ENCODE measurements around the gene PHF10. TPM values are rescaled to one million over a fixed set of nuclear protein-coding genes. Genes with fewer than 3 reads are reported as not detected.

PHF10 gene
- total RNA-seq, 3 donors from 2014 or later: 50.1 to 79.2 (median 61.6) TPM

GRCh38 chr6:169745405-169745804, 21.1 kb upstream of the PHF10 start:
- DNase-seq (ENCODE audit: low spot score in 2 of 2): no peak
- TF ChIP-seq POLR2A (IDR thresholded peaks at IDR 0.05) (no peak), POLR2AphosphoS5 (IDR thresholded peaks at IDR 0.05) (no peak), CTCF (IDR thresholded peaks at IDR 0.05) (no peak)
- Histone ChIP-seq H3K4me1 (peaks cover 0 to 9% of the 10 kb centered on the region in 2 donors), H3K27me3 (no peaks in the 10 kb centered on the region), H3K9me3 (no peaks in the 10 kb centered on the region), H3K36me3 (no peaks in the 10 kb centered on the region), H3K27ac (no peak overlapping the region), H3K4me3 (no peak overlapping the region)
- intact Hi-C loops (cut with DNase I; ENCODE audit: low total_unique reads): no loop called here

- H3K4me3 ChIP-seq: no peak overlapping the region
- H3K27me3 ChIP-seq: no peaks in the 10 kb centered on the region
- no peaks in the 10 kb centered on the region for H3K4me1 ChIP-seq
- H3K9me3 ChIP-seq: no peaks in the 10 kb centered on the region
- intact Hi-C loops (cut with DNase I; ENCODE audit: low total_unique reads): no loop called here
- no peak for DNase-seq (ENCODE audit: low spot score in 2 of 2)
- TF ChIP-seq POLR2AphosphoS5 (IDR thresholded peaks at IDR 0.05) (no peak), CTCF (IDR thresholded peaks at IDR 0.05) (no peak), POLR2A (IDR thresholded peaks at IDR 0.05) (no peak)
- H3K36me3 ChIP-seq: no peaks in the 10 kb centered on the region
- no peak overlapping the region for H3K27ac ChIP-seq
These were observed 17.0 kb upstream of the PHF10 start for GRCh38 chr6:169741344-169741743.

DNA sequence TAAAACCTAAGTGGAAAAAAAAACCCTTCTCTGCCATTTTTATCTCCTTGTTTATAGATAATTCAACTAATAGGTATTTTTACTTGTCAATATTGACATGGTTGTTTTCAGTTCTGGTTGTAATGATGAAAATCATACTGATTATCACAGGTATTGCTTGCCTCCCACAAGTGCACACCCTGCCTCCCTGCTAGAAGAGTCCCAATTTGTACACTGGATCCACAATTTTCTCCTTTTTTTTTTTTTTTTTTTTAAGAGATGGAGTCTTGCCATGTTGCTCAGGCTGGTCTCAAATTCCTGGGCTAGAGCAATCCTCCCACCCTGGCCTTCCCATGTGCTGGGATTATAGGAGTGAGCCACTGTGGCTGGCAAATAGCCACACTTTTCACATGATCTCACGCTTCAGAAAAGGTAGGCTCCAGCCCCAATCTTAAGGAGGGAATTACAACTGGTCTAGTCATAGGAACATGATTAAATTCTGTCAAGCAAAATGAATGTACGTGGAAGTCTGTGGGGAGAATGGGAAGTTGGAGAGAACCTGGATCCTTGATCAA, 14.8 kb upstream of the PHF10 start:
- no peak for TF ChIP-seq POLR2A (IDR thresholded peaks at IDR 0.05)
- no peak for TF ChIP-seq POLR2AphosphoS5 (IDR thresholded peaks at IDR 0.05)
- no peak for TF ChIP-seq CTCF (IDR thresholded peaks at IDR 0.05)
- Histone ChIP-seq H3K27ac (no peak overlapping the region), H3K27me3 (no peaks in the 10 kb centered on the region), H3K4me3 (no peak overlapping the region), H3K4me1 (no peaks in the 10 kb centered on the region), H3K9me3 (no peaks in the 10 kb centered on the region), H3K36me3 (no peaks in the 10 kb centered on the region)
- no peak for DNase-seq (ENCODE audit: low spot score in 2 of 2)
- intact Hi-C loops (cut with DNase I; ENCODE audit: low total_unique reads): no loop called here

DNA sequence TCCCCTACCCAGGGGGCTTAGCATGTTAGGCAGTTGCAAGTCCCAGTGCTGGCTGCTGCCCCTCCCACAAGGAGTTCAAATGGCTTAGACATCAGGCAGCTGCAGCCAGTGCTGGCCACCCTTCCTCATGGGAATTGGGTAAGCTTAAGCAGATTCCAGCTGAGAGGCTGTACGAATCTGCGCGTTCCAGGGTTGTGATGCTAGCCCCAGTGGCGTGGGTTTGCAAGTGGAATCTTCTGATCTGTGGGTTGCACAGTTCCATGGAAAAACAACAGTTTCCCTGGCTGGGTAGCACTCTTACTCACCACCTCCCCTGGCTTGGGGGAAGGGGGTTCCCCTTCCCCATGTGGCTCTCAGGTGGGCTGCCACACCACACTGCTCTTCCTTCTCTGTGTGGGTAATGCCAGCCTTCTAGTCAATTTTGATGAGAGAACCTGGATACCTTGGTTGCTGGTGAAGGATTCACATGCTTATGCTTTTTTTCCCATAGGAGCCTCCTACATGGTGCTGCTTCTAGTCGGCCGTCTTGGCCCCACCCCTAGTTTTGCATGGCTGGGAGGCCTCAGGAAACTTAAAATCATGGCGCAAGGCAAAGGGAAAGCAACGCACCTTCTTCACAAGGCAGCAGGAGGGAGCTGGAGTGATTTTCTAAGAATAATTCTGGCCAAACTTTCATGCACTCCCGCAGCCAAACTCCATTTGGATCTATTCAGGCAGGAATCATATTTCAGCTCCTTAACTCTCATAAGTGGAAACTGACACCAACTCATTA, 14.1 kb upstream of the PHF10 start:
- H3K4me3 ChIP-seq: no peak overlapping the region
- H3K27ac ChIP-seq: no peak overlapping the region
- intact Hi-C loops (cut with DNase I; ENCODE audit: low total_unique reads): no loop called here
- no peak for TF ChIP-seq POLR2A (IDR thresholded peaks at IDR 0.05)
- H3K36me3 ChIP-seq: no peaks in the 10 kb centered on the region
- no peaks in the 10 kb centered on the region for H3K27me3 ChIP-seq
- no peaks in the 10 kb centered on the region for H3K9me3 ChIP-seq
- no peaks in the 10 kb centered on the region for H3K4me1 ChIP-seq
- no peak for DNase-seq (ENCODE audit: low spot score in 2 of 2)

- H3K36me3 ChIP-seq: no peaks in the 10 kb centered on the region
- H3K27ac ChIP-seq: no peak overlapping the region
- TF ChIP-seq CTCF (IDR thresholded peaks at IDR 0.05) (no peak), POLR2AphosphoS5 (IDR thresholded peaks at IDR 0.05) (no peak), POLR2A (IDR thresholded peaks at IDR 0.05) (no peak)
- intact Hi-C loops (cut with DNase I; ENCODE audit: low total_unique reads): no loop called here
- H3K27me3 ChIP-seq: no peaks in the 10 kb centered on the region
- no peaks in the 10 kb centered on the region for H3K9me3 ChIP-seq
- H3K4me3 ChIP-seq: no peak overlapping the region
- no peaks in the 10 kb centered on the region for H3K4me1 ChIP-seq
- DNase-seq (ENCODE audit: low spot score in 2 of 2): no peak
These were observed 5.7 kb upstream of the PHF10 start for GRCh38 chr6:169729961-169730360.

Measured in breast epithelium (tissue), 4 donors.